ENCODE data around the gene NDEL1.

- no peak for TF ChIP-seq CTCF (conservative IDR thresholded peaks at IDR 0.05)
- no peak for TF ChIP-seq EZH2 (IDR thresholded peaks at IDR 0.05; ENCODE audit: low read depth)
These were observed 38.0 kb upstream of the NDEL1 start, which contains the start of gene RNF222 for GRCh38 chr17:8397636-8398035.
